Neural progenitor cell (in vitro differentiated cells): ENCODE data around the gene ANXA6. TPM values are rescaled to one million over a fixed set of nuclear protein-coding genes. Genes with fewer than 3 reads are reported as not detected.

ENCODE experiments used
- DNase-seq: peaks from one replicate; pipeline ENCODE4 v3.0.0-alpha.2; 2016; ENCODE audit warnings: low spot score
- H2AFZ ChIP-seq: fragments of 200-600 bp; sonication (generic); replicated peaks from 2 replicates; pipeline ENCODE4 v1.6.1; 2016; ENCODE audit warnings: antibody characterized with exemption
- H3F3A ChIP-seq: fragments of 200-600 bp; sonication (generic); 2 replicates; pipeline ENCODE4 v1.6.1; 2016; ENCODE audit warnings: antibody characterized with exemption, low read depth
- H3K27ac ChIP-seq: fragments of 200-600 bp; sonication (generic); 2 replicates; pipeline ENCODE4 v1.5.1; 2016; ENCODE audit warnings: mild to moderate bottlenecking
- H3K27me3 ChIP-seq: fragments of 200-600 bp; sonication (generic); 2 replicates; pipeline ENCODE4 v1.6.1; 2016; ENCODE audit warnings: mild to moderate bottlenecking, moderate library complexity
- H3K36me3 ChIP-seq: fragments of 200-600 bp; sonication (generic); 2 replicates; pipeline ENCODE4 v1.5.1; 2016
- H3K4me1 ChIP-seq: fragments of 200-600 bp; sonication (generic); 2 replicates; pipeline ENCODE4 v1.6.1; 2016; ENCODE audit warnings: mixed run types
- H3K4me2 ChIP-seq: fragments of 200-600 bp; sonication (generic); 2 replicates; pipeline ENCODE4 v1.6.1; 2016
- H3K4me3 ChIP-seq: fragments of 200-600 bp; sonication (generic); 2 replicates; pipeline ENCODE4 v1.5.1; 2016
- H3K79me2 ChIP-seq: fragments of 200-600 bp; sonication (generic); 2 replicates; pipeline ENCODE4 v1.6.1; 2016; ENCODE audit warnings: low read depth
- H3K9ac ChIP-seq: fragments of 200-600 bp; sonication (generic); 2 replicates; pipeline ENCODE4 v1.6.1; 2016
- H3K9me3 ChIP-seq: fragments of 200-600 bp; sonication (generic); 2 replicates; pipeline ENCODE4 v1.5.1; 2016; ENCODE audit warnings: low read depth
- H4K20me1 ChIP-seq: fragments of 200-600 bp; sonication (generic); 2 replicates; pipeline ENCODE4 v1.6.1; 2016; ENCODE audit warnings: low read depth
- H3K27ac Mint-ChIP-seq: 3 replicates; pipeline ENCODE4 v1.8.0; 2021; ENCODE audit warnings: mixed read lengths
- H3K27me3 Mint-ChIP-seq: 2 replicates; pipeline ENCODE4 v1.8.0; 2022; ENCODE audit warnings: low read depth, mild to moderate bottlenecking, inconsistent platforms, moderate library complexity, mixed read lengths; ENCODE audit not compliant: insufficient read depth
- H3K36me3 Mint-ChIP-seq: 3 replicates; pipeline ENCODE4 v1.8.0; 2021; ENCODE audit warnings: mixed read lengths
- H3K4me1 Mint-ChIP-seq: 3 replicates; pipeline ENCODE4 v1.8.0; 2021; ENCODE audit warnings: mixed read lengths
- H3K4me3 Mint-ChIP-seq: 3 replicates; pipeline ENCODE4 v1.8.0; 2021; ENCODE audit warnings: mild to moderate bottlenecking, moderate library complexity, mixed read lengths
- H3K9me3 Mint-ChIP-seq: 3 replicates; pipeline ENCODE4 v1.8.0; 2020; ENCODE audit warnings: mixed read lengths
- CTCF ChIP-seq: fragments of 200-600 bp; sonication (generic); IDR thresholded peaks from 2 replicates; pipeline ENCODE4 v1.5.1; 2017; ENCODE audit warnings: antibody characterized with exemption, mild to moderate bottlenecking
- EZH2 ChIP-seq: fragments of 200-600 bp; sonication (generic); IDR thresholded peaks from 2 replicates; pipeline ENCODE4 v1.6.1; 2017; ENCODE audit warnings: antibody characterized with exemption, mild to moderate bottlenecking, moderate library complexity
- EZH2phosphoT487 ChIP-seq: fragments of 200-600 bp; sonication (generic); IDR thresholded peaks from 2 replicates; pipeline ENCODE4 v1.6.1; 2017; ENCODE audit warnings: antibody characterized with exemption
- total RNA-seq: library from RNA; depleted of rRNA; stranded (reverse); fragments of >200 nt; gene quantifications from 2 replicates; pipeline ENCODE4 v1.2.3, GENCODE V29; 2015; ENCODE audit warnings: low replicate concordance

ANXA6 gene
- total RNA-seq, 1 donor from 2014 or later = 97.6 TPM

DNA sequence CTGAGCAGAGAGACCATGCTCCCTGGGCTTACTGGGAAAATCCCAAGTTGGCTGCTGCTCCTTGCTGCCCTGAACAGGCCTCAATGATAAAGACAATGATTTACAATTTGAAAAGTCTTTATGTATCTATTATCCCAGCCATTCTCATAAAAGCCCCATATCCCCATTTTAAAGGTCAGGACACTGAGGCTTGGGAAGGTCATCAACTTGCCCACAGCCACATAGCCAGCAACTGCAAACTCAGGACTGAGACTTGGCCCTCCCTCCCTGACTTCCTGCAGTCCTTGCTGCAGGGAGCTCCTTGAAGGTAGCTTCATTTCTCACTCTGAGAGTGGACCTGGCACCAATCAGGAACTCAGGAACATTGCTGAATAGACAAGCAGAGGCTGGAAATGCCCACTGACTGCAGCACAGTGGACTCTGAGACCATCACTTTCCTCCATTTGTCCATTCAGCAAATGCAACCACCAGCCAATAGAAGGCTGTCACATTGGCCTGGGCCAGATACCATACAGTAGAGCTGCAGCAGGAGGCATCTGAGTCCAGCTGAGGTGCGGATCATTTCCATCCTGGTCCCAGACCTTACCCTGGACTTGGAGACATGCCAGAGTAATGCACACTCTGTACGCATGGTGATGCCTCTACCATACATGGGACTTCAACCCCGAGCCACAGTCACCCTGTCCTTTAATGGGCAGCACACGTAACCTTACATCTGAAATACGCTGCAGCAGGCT, 95.0 kb downstream of the ANXA6 start:
- Histone ChIP-seq H3K4me3 (no peak overlapping the region), H3K9me3 (no peaks in the 10 kb centered on the region), H4K20me1 (peaks cover 16% of the 10 kb centered on the region), H3K27me3 (no peaks in the 10 kb centered on the region), H3K36me3 (no peaks in the 10 kb centered on the region), H2AFZ (no peak overlapping the region), H3K27ac (no peak overlapping the region), H3K79me2 (peaks cover 6% of the 10 kb centered on the region), H3K4me2 (no peak overlapping the region), H3K9ac (no peak overlapping the region), H3F3A (no peaks in the 10 kb centered on the region), H3K4me1 (no peaks in the 10 kb centered on the region)
- no peak for TF ChIP-seq EZH2
- H3K4me3 Mint-ChIP-seq = no peak overlapping the region
- H3K27me3 Mint-ChIP-seq = no peaks in the 10 kb centered on the region
- H3K4me1 Mint-ChIP-seq = peaks cover 8% of the 10 kb centered on the region
- DNase-seq = no peak
- H3K36me3 Mint-ChIP-seq = peaks cover 11% of the 10 kb centered on the region
- H3K9me3 Mint-ChIP-seq = no peaks in the 10 kb centered on the region
- H3K27ac Mint-ChIP-seq = no peak overlapping the region

DNA sequence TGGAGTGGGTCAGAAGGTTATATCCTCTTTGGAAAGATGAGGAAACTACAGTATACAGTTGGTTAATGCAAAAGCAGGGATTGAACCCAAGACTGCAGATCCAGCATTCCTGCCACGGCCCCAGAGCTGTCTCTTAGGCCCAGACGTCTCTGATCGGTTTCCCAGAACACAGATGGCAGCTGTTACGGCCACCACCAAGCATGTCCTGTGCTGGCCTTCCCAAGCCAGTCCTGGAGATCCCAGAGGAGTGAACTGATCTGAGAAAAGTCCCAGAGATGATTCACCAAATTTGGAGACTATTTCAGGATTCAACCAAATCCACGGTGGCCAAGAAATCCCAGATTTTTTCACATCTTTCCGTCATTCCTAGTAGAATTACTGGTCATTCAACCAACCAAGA, 96.8 kb downstream of the ANXA6 start:
- peaks cover 14% of the 10 kb centered on the region for H3K36me3 Mint-ChIP-seq
- no peaks in the 10 kb centered on the region for H3K4me1 Mint-ChIP-seq
- H3K27ac Mint-ChIP-seq = no peak overlapping the region
- no peak overlapping the region for H3K27ac ChIP-seq
- H3K27me3 Mint-ChIP-seq = no peaks in the 10 kb centered on the region
- H3K36me3 ChIP-seq = no peaks in the 10 kb centered on the region
- no peaks in the 10 kb centered on the region for H3K9me3 ChIP-seq
- H3K4me3 ChIP-seq = no peak overlapping the region
- H3F3A ChIP-seq = no peaks in the 10 kb centered on the region
- peaks cover 10% of the 10 kb centered on the region for H4K20me1 ChIP-seq
- no peaks in the 10 kb centered on the region for H3K9me3 Mint-ChIP-seq
- no peak overlapping the region for H2AFZ ChIP-seq
- peaks cover 2% of the 10 kb centered on the region for H3K79me2 ChIP-seq
- no peaks in the 10 kb centered on the region for H3K27me3 ChIP-seq
- no peak overlapping the region for H3K4me2 ChIP-seq
- DNase-seq = no peak
- H3K4me1 ChIP-seq = no peaks in the 10 kb centered on the region
- no peak for TF ChIP-seq EZH2phosphoT487
- TF ChIP-seq CTCF = no peak
- TF ChIP-seq EZH2 = no peak
- no peak overlapping the region for H3K9ac ChIP-seq
- H3K4me3 Mint-ChIP-seq = no peak overlapping the region

DNA sequence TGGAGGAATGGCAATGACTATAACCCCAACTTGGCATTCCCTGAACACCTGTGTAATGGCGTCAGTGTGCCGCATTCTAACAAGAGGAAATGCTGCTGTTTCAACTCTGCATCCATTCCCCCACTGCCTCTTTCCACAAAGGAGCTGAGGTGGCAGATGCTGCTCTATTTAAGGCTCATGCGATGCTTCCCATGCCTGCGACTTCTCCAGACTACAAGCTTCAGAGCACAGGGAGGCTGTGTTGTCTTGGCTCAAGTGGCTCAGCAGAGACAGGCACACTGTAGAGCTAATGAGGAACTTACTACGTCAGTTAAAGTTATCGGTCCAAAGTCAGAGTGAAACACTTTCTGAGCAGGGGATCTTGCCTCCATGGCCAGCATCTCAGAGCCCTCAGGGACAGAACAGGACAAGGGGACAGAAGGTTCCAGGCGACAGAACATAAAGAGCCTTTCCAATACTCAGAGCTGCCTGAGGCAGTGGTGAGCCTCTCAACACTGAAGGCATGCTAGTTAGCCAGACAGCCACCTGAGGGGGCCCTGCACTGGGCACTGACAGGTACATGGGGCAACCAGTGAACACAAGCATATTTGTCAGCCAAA, 98.6 kb downstream of the ANXA6 start:
- H3K27ac ChIP-seq = no peak overlapping the region
- H3K9me3 ChIP-seq = no peaks in the 10 kb centered on the region
- no peak for TF ChIP-seq EZH2phosphoT487
- TF ChIP-seq EZH2 = no peak
- TF ChIP-seq CTCF = no peak
- no peaks in the 10 kb centered on the region for H3K79me2 ChIP-seq
- H3K4me1 Mint-ChIP-seq = no peaks in the 10 kb centered on the region
- H3K27me3 Mint-ChIP-seq = no peaks in the 10 kb centered on the region
- H3K4me3 Mint-ChIP-seq = no peak overlapping the region
- H3K9me3 Mint-ChIP-seq = no peaks in the 10 kb centered on the region
- no peaks in the 10 kb centered on the region for H3K27me3 ChIP-seq
- H3K4me1 ChIP-seq = no peaks in the 10 kb centered on the region
- H3K9ac ChIP-seq = no peak overlapping the region
- H3K27ac Mint-ChIP-seq = no peak overlapping the region
- H3K4me3 ChIP-seq = no peak overlapping the region
- no peaks in the 10 kb centered on the region for H3K36me3 ChIP-seq
- no peak overlapping the region for H3K4me2 ChIP-seq
- H4K20me1 ChIP-seq = no peaks in the 10 kb centered on the region
- no peak for DNase-seq
- peaks cover 17% of the 10 kb centered on the region for H3K36me3 Mint-ChIP-seq
- H3F3A ChIP-seq = no peaks in the 10 kb centered on the region
- no peak overlapping the region for H2AFZ ChIP-seq

DNA sequence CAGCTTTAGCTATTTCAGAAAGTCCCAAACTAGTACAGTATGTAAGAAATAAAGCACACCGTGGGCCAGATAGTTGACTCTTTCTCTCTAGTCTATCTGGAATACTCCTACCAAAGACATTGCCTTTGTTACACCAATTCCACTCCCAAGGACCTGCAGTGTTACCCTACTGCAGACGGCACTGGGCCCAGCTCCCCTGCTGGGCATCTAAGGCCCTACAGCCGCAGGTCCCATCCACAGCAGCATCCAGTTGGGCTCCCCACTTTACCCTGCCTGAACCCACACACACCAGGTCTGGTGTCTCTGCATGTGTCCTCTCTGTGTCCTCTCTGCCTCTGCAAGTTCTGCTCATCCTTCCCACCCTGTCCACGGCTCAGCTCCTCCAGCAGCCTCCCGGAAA, 99.3 kb downstream of the ANXA6 start:
- Histone ChIP-seq H3K36me3 (no peaks in the 10 kb centered on the region), H3K27ac (no peak overlapping the region), H3K4me3 (no peak overlapping the region), H2AFZ (no peak overlapping the region), H4K20me1 (no peaks in the 10 kb centered on the region), H3K4me2 (no peak overlapping the region), H3K9me3 (no peaks in the 10 kb centered on the region), H3K79me2 (no peaks in the 10 kb centered on the region), H3F3A (no peaks in the 10 kb centered on the region), H3K4me1 (no peaks in the 10 kb centered on the region), H3K27me3 (no peaks in the 10 kb centered on the region), H3K9ac (no peak overlapping the region)
- no peaks in the 10 kb centered on the region for H3K9me3 Mint-ChIP-seq
- no peak for TF ChIP-seq CTCF
- TF ChIP-seq EZH2phosphoT487 = no peak
- no peak for TF ChIP-seq EZH2
- no peaks in the 10 kb centered on the region for H3K27me3 Mint-ChIP-seq
- H3K36me3 Mint-ChIP-seq = peaks cover 16% of the 10 kb centered on the region
- H3K27ac Mint-ChIP-seq = no peak overlapping the region
- H3K4me3 Mint-ChIP-seq = no peak overlapping the region
- no peaks in the 10 kb centered on the region for H3K4me1 Mint-ChIP-seq
- no peak for DNase-seq
